ENCODE data around the gene LYVE1. TPM values are rescaled to one million over a fixed set of nuclear protein-coding genes. Genes with fewer than 3 reads are reported as not detected.
"Not testable (repeated sequence)": the region's sequence is repeated elsewhere in the genome, so short reads cannot be mapped to it uniquely, and the experiment has no call there.

LYVE1 gene
- total and polyA plus RNA-seq, 12 donors, result 5.3 to 118 (median 21.0) TPM

GRCh38 chr11:10598816-10599215 lies 30.4 kb upstream of the LYVE1 start:
- Histone ChIP-seq H3K9me3 (peaks cover 0 to 5% (median 0%) of the 10 kb centered on the region in 11 donors), H3K4me1 (peaks cover 0 to 69% (median 1%) of the 10 kb centered on the region in 9 donors), H3K4me3 (no peak overlapping the region), H3K27ac (peak overlapping the region in 1 of 10 donors; percentile 88), H3K36me3 (no peaks in the 10 kb centered on the region), H3K27me3 (no peaks in the 10 kb centered on the region)
- no peak for TF ChIP-seq CTCF (IDR thresholded peaks at IDR 0.05)
- intact Hi-C loops (cut with DNase I), result no loop called here
- no peak for ATAC-seq
- no peak for DNase-seq
- 91 to 96% methylated on average over 6 of the region's 6 CpGs for WGBS, 2 donors

GRCh38 chr11:10597877-10598351 lies 29.4 kb upstream of the LYVE1 start:
- 78 to 83% methylated on average over 2 of the region's 2 CpGs for WGBS, 2 donors
- peak overlapping the region in 1 of 10 donors; percentile 88 for H3K27ac ChIP-seq

GRCh38 chr11:10595840-10596239 lies 27.4 kb upstream of the LYVE1 start:
- H3K9me3 ChIP-seq; H3K4me3 ChIP-seq; intact Hi-C loops (cut with DNase I); ATAC-seq; H3K36me3 ChIP-seq; DNase-seq; H3K27me3 ChIP-seq: not testable (repeated sequence)
- WGBS, 2 donors, result 95 to 97% methylated on average over 2 of the region's 2 CpGs
- Histone ChIP-seq H3K4me1 (peaks cover 0 to 74% (median 6%) of the 10 kb centered on the region in 9 donors), H3K27ac (peak overlapping the region in 1 of 10 donors; percentile 88)

More at GRCh38 chr11:10597877-10598351, 29.4 kb upstream of the LYVE1 start:
- H3K36me3 ChIP-seq, result no peaks in the 10 kb centered on the region
- peaks cover 0 to 5% (median 0%) of the 10 kb centered on the region in 11 donors for H3K9me3 ChIP-seq
- H3K27me3 ChIP-seq, result no peaks in the 10 kb centered on the region
- no peak overlapping the region for H3K4me3 ChIP-seq
- DNase-seq, result no peak
- H3K4me1 ChIP-seq, result peaks cover 0 to 70% (median 0%) of the 10 kb centered on the region in 9 donors
- intact Hi-C loops (cut with DNase I), result no loop called here
- ATAC-seq, result peak in 3 of 8 donors; percentile 39 to 57 (median 53)
- TF ChIP-seq CTCF (IDR thresholded peaks at IDR 0.05), result no peak

GRCh38 chr11:10594407-10594806 lies 25.9 kb upstream of the LYVE1 start:
- WGBS, 2 donors, result 89 to 91% methylated on average over 4 of the region's 4 CpGs
- Histone ChIP-seq H3K36me3 (no peaks in the 10 kb centered on the region), H3K9me3 (peaks cover 0 to 5% (median 0%) of the 10 kb centered on the region in 11 donors), H3K27me3 (no peaks in the 10 kb centered on the region), H3K27ac (no peak overlapping the region), H3K4me1 (peaks cover 0 to 67% (median under 1%) of the 10 kb centered on the region in 9 donors), H3K4me3 (no peak overlapping the region)
- intact Hi-C loops (cut with DNase I), result no loop called here
- no peak for ATAC-seq
- DNase-seq, result no peak
- TF ChIP-seq CTCF (IDR thresholded peaks at IDR 0.05), result no peak

GRCh38 chr11:10592331-10592730 lies 23.9 kb upstream of the LYVE1 start:
- DNase-seq, result no peak
- 56 to 64% methylated on average over 2 of the region's 2 CpGs for WGBS, 2 donors
- H3K27ac ChIP-seq, result peak overlapping the region in 1 of 10 donors; percentile 54
- TF ChIP-seq CTCF (IDR thresholded peaks at IDR 0.05), result no peak
- peaks cover 0 to 5% (median 0%) of the 10 kb centered on the region in 11 donors for H3K9me3 ChIP-seq
- no peaks in the 10 kb centered on the region for H3K36me3 ChIP-seq
- no peak overlapping the region for H3K4me3 ChIP-seq
- peaks cover 0 to 46% (median 4%) of the 10 kb centered on the region in 9 donors for H3K4me1 ChIP-seq
- intact Hi-C loops (cut with DNase I), result no loop called here
- H3K27me3 ChIP-seq, result no peaks in the 10 kb centered on the region
- ATAC-seq, result peak in 4 of 8 donors; percentile 41 to 73 (median 58)

Data from heart right ventricle (tissue), 16 donors.